D721Med (cell line): Measurements from ENCODE around the gene STAMBPL1.

ENCODE experiments used
- DNase-seq: peaks from one replicate; pipeline ENCODE4 v3.0.0; 2011; ENCODE audit warnings: low spot score; ENCODE audit not compliant: insufficient read length
- FAIRE-seq: peaks from 2 replicates; lab custom pipeline; 2011; peaks lifted over from hg19 to GRCh38; lab: Jason Lieb, UNC
- TF ChIP-seq, protein P1 (sequence below): IDR thresholded peaks from 2 replicates; pipeline ENCODE4 v1.5.1; 2012; ENCODE audit warnings: mild to moderate bottlenecking, control low read depth; ENCODE audit not compliant: insufficient read depth; ENCODE audit errors: missing control alignments

Gene STAMBPL1

DNA sequence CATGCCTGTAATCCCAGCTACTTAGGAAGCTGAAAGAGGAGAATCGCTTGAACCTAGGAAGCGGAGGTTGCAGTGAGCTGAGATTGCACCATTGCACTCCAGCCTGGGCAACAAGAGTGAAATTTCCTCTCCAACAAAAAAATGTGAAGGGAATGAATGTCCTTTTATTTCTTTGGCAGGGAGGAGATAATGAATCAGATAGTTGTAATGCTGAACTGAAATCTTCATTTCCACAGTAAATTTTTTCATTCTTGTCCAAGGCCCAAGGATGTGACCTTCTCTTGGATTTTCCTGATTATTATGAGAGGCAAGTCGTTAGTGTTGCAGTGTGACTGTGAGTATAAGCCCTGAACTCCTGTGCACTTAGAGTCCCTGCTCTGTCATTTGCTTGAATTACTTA, 13.6 kb downstream of the STAMBPL1 start:
- TF ChIP-seq, protein P1, sequence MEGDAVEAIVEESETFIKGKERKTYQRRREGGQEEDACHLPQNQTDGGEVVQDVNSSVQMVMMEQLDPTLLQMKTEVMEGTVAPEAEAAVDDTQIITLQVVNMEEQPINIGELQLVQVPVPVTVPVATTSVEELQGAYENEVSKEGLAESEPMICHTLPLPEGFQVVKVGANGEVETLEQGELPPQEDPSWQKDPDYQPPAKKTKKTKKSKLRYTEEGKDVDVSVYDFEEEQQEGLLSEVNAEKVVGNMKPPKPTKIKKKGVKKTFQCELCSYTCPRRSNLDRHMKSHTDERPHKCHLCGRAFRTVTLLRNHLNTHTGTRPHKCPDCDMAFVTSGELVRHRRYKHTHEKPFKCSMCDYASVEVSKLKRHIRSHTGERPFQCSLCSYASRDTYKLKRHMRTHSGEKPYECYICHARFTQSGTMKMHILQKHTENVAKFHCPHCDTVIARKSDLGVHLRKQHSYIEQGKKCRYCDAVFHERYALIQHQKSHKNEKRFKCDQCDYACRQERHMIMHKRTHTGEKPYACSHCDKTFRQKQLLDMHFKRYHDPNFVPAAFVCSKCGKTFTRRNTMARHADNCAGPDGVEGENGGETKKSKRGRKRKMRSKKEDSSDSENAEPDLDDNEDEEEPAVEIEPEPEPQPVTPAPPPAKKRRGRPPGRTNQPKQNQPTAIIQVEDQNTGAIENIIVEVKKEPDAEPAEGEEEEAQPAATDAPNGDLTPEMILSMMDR, result no peak
- FAIRE-seq (no peak), DNase-seq (no peak)

DNA sequence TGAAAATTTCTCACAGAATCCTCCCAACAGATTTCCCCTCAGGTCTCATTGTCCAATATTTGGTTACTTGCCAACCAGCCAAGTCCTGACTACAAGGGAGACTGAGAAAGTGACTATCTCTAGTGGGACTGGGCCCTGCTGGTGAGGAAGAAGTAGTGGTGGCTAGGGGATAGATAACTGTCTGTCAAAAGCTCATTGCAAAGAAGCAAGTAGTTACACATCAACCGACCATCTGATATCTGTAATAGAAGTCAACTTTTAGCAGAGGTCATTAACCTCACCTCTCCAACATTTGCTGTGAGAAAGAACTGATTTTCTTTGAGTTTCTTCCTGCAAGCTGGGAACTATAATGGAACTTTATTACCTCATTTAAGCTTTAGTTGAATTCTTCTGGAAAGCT, 15.2 kb downstream of the STAMBPL1 start:
- no peak for DNase-seq
- TF ChIP-seq, protein P1, result no peak
- no peak for FAIRE-seq

- TF ChIP-seq, protein P1, result no peak
- FAIRE-seq, result no peak
- DNase-seq, result no peak
Measured at GRCh38 chr10:88896372-88896993, 16.4 kb downstream of the STAMBPL1 start.

- TF ChIP-seq, protein P1, result no peak
- no peak for DNase-seq
- FAIRE-seq, result peak; percentile 63
Measured at GRCh38 chr10:88896994-88897853, 17.2 kb downstream of the STAMBPL1 start.

DNA sequence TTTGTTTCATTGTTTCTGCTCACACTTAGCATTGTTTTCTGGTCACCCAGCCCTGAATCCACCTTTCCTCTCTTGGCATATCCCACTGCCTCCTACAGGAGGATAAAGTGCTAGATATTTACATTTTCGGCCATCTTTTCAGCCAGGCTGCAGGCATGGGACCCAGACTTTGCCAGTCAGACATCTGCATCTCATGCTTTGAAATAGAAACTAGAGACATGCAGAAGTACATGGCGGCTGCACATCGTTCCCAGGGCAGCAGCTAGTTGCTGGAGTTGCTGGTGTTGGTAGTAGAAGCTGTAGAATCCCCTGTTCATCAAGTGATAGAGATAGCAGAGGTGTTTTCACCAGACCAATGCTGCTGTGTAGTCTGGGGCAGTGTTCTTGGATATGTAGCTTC, 18.7 kb downstream of the STAMBPL1 start:
- DNase-seq, result no peak
- TF ChIP-seq, protein P1, result no peak
- no peak for FAIRE-seq

- no peak for FAIRE-seq
- no peak for DNase-seq
- TF ChIP-seq, protein P1, result no peak
Measured at GRCh38 chr10:88899886-88900285, 19.8 kb downstream of the STAMBPL1 start.
